Measurements from ENCODE around the gene TUBA3D.
"Not testable (repeated sequence)": the region's sequence is repeated elsewhere in the genome, so short reads cannot be mapped to it uniquely, and the experiment has no call there.

The TUBA3D gene

GRCh38 chr2:131514408-131515166, 38.7 kb downstream of the TUBA3D start:
- not testable (repeated sequence) for DNase-seq (ENCODE audit: low spot score)

- DNase-seq (ENCODE audit: low spot score), result not testable (repeated sequence)
These were observed 39.3 kb downstream of the TUBA3D start for GRCh38 chr2:131515235-131515634.

GRCh38 chr2:131516011-131516410, 40.1 kb downstream of the TUBA3D start:
- DNase-seq (ENCODE audit: low spot score), result no peak

GRCh38 chr2:131516621-131517020, 40.7 kb downstream of the TUBA3D start:
- not testable (repeated sequence) for DNase-seq (ENCODE audit: low spot score)

- no peak for DNase-seq (ENCODE audit: low spot score)
These were observed 41.4 kb downstream of the TUBA3D start for GRCh38 chr2:131517106-131517831.

- DNase-seq (ENCODE audit: low spot score), result not testable (repeated sequence)
These were observed 41.9 kb downstream of the TUBA3D start for GRCh38 chr2:131517856-131518255.

GRCh38 chr2:131518531-131518930, 42.6 kb downstream of the TUBA3D start:
- DNase-seq (ENCODE audit: low spot score), result not testable (repeated sequence)

- DNase-seq (ENCODE audit: low spot score), result no peak
These were observed 43.5 kb downstream of the TUBA3D start for GRCh38 chr2:131519466-131519865.

- not testable (repeated sequence) for DNase-seq (ENCODE audit: low spot score)
These were observed 44.1 kb downstream of the TUBA3D start for GRCh38 chr2:131519871-131520470.

GRCh38 chr2:131520526-131520925, 44.6 kb downstream of the TUBA3D start:
- DNase-seq (ENCODE audit: low spot score), result no peak

GRCh38 chr2:131521524-131521923, 45.6 kb downstream of the TUBA3D start:
- not testable (repeated sequence) for DNase-seq (ENCODE audit: low spot score)

- DNase-seq (ENCODE audit: low spot score), result no peak
These were observed 46.3 kb downstream of the TUBA3D start for GRCh38 chr2:131521961-131522781.

- DNase-seq (ENCODE audit: low spot score), result not testable (repeated sequence)
These were observed 49.3 kb downstream of the TUBA3D start for GRCh38 chr2:131525256-131525655.

- DNase-seq (ENCODE audit: low spot score), result peak; percentile 65
These were observed 51.4 kb downstream of the TUBA3D start, which contains the start of gene CCDC74A for GRCh38 chr2:131527131-131528001. Gene CCDC74A, plus strand, starts transcription at chr2:131527888. Its CDS starts 83 bp downstream, at chr2:131527971.

GRCh38 chr2:131528981-131529863, 53.3 kb downstream of the TUBA3D start:
- DNase-seq (ENCODE audit: low spot score), result not testable (repeated sequence)

- not testable (repeated sequence) for DNase-seq (ENCODE audit: low spot score)
These were observed 54.0 kb downstream of the TUBA3D start for GRCh38 chr2:131529864-131530445.

- DNase-seq (ENCODE audit: low spot score), result not testable (repeated sequence)
These were observed 54.9 kb downstream of the TUBA3D start for GRCh38 chr2:131530626-131531344.

GRCh38 chr2:131531547-131532185, 55.7 kb downstream of the TUBA3D start:
- DNase-seq (ENCODE audit: low spot score), result not testable (repeated sequence)

Data from Ammon's horn (tissue), 1 donor.